HL-60 (cell line): ENCODE measurements around the gene LILRA6.

Experiments used
- GABPA ChIP-seq: IDR thresholded peaks from 2 replicates; pipeline ENCODE4 v1.6.1; 2012; ENCODE audit warnings: low read depth
- TF ChIP-seq, protein P1 (sequence below): IDR thresholded peaks from one replicate; pipeline ENCODE4 v1.5.1; 2011; ENCODE audit warnings: low read length, control low read depth, inconsistent platforms; ENCODE audit not compliant: insufficient read depth

DNA sequence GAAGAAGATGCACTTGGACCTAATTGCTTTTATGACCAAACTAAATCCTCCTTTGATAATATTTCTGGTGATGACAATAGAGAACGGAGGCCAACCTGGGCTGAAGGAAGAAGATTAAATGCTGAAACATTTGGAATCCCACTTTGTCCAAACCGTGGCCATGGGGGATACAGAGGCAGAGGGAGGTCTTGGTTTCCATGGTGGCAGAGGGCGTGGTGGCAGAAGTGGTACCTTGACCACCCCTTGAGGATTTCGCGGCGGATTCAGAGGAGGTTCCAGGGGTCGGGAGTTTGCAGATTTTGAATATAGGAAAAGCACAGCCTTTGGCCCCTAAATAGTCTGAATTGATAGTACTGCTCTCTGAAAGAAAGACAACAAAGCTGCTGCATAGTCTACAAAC is 12.6 kb downstream of the LILRA6 start:
- TF ChIP-seq, protein P1, sequence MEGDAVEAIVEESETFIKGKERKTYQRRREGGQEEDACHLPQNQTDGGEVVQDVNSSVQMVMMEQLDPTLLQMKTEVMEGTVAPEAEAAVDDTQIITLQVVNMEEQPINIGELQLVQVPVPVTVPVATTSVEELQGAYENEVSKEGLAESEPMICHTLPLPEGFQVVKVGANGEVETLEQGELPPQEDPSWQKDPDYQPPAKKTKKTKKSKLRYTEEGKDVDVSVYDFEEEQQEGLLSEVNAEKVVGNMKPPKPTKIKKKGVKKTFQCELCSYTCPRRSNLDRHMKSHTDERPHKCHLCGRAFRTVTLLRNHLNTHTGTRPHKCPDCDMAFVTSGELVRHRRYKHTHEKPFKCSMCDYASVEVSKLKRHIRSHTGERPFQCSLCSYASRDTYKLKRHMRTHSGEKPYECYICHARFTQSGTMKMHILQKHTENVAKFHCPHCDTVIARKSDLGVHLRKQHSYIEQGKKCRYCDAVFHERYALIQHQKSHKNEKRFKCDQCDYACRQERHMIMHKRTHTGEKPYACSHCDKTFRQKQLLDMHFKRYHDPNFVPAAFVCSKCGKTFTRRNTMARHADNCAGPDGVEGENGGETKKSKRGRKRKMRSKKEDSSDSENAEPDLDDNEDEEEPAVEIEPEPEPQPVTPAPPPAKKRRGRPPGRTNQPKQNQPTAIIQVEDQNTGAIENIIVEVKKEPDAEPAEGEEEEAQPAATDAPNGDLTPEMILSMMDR = no peak
- TF ChIP-seq GABPA = no peak
